Parathyroid adenoma (tissue), 2 donors: ENCODE measurements around the gene SFMBT2.

Experiments used
- H2AFZ ChIP-seq: fragments of 300-600 bp; sonication (generic); one replicate; pipeline ENCODE4 v1.7.0; 2017; ENCODE audit warnings: antibody characterized with exemption, mild to moderate bottlenecking
- H3K27ac ChIP-seq: fragments of 300-600 bp; sonication (generic); one replicate; pipeline ENCODE4 v1.7.0; 2017
- H3K27me3 ChIP-seq: fragments of 300-600 bp; sonication (generic); one replicate; pipeline ENCODE4 v1.7.0; 2017; ENCODE audit warnings: low read length; ENCODE audit not compliant: control insufficient read depth, insufficient read depth
- H3K36me3 ChIP-seq: fragments of 300-600 bp; sonication (generic); one replicate; pipeline ENCODE4 v1.7.0; 2017; ENCODE audit warnings: low read length; ENCODE audit not compliant: control insufficient read depth, insufficient read depth
- H3K4me1 ChIP-seq: fragments of 300-600 bp; sonication (generic); one replicate; pipeline ENCODE4 v1.7.0; 2017; ENCODE audit warnings: control low read depth
- H3K4me2 ChIP-seq: fragments of 300-600 bp; sonication (generic); one replicate; pipeline ENCODE4 v1.7.0; 2017; ENCODE audit warnings: low read length
- H3K4me3 ChIP-seq: fragments of 300-600 bp; sonication (generic); one replicate; pipeline ENCODE4 v1.7.0; 2017; ENCODE audit warnings: low read depth, low read length
- H3K79me2 ChIP-seq: fragments of 300-600 bp; sonication (generic); one replicate; pipeline ENCODE4 v1.7.0; 2017; ENCODE audit warnings: control low read depth
- H3K9ac ChIP-seq: fragments of 300-600 bp; sonication (generic); one replicate; pipeline ENCODE4 v1.7.0; 2017; ENCODE audit warnings: mild to moderate bottlenecking
- H3K9me3 ChIP-seq: fragments of 300-600 bp; sonication (generic); one replicate; pipeline ENCODE4 v1.7.0; 2017; ENCODE audit warnings: low read length; ENCODE audit not compliant: control insufficient read depth
- TF ChIP-seq, protein P1 (sequence below): fragments of 300-600 bp; sonication (generic); IDR thresholded peaks from one replicate; pipeline ENCODE4 v1.7.0; 2017; ENCODE audit warnings: antibody characterized with exemption, mild to moderate bottlenecking
- donor health status: primary hyperparathyroidism.

The SFMBT2 gene

DNA sequence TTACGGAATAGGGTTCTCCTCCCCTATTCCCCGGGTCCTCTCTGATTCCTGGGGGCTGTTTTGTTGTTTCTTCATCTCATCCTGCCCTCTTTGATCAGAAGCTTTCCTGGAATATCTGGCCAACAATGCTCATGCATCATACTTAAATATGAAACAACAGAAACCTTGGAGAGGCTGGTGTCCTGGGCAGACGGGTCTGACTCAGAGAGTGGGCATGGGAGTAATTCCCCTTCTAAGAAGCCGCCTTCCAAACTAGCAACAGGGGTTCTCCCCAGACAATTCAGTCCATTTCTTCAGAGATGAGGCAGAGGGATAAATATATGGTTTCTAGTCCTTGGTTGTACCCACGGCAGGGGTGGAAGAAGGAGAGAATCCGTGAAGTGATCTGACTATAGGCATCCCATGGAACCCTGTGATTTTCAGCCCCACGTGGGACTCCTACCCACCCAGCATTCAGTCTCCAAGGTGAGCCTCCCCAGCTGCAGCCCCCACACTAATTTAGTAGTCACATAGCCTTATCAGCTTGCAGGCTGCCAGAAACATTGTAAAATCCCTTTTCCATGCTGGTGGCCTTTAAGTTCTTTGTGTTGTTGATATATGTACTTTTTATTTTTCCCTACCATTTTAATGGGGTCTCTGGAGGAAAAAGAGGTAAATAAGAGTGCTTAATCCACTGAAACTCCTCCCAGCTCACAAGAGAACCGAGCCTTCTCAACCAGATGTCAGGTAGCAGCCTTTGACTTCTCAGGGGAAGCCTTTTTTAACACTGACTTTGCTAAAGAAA lies 119.2 kb downstream of the SFMBT2 start:
- Histone ChIP-seq H3K79me2 (peaks cover 9% of the 10 kb centered on the region), H3K4me2 (no peak overlapping the region), H3K36me3 (no peaks in the 10 kb centered on the region), H3K27me3 (no peaks in the 10 kb centered on the region), H2AFZ (no peak overlapping the region), H3K27ac (no peak overlapping the region), H3K9me3 (no peaks in the 10 kb centered on the region), H3K4me1 (no peaks in the 10 kb centered on the region), H3K4me3 (no peak overlapping the region), H3K9ac (no peak overlapping the region)
- TF ChIP-seq, protein P1, sequence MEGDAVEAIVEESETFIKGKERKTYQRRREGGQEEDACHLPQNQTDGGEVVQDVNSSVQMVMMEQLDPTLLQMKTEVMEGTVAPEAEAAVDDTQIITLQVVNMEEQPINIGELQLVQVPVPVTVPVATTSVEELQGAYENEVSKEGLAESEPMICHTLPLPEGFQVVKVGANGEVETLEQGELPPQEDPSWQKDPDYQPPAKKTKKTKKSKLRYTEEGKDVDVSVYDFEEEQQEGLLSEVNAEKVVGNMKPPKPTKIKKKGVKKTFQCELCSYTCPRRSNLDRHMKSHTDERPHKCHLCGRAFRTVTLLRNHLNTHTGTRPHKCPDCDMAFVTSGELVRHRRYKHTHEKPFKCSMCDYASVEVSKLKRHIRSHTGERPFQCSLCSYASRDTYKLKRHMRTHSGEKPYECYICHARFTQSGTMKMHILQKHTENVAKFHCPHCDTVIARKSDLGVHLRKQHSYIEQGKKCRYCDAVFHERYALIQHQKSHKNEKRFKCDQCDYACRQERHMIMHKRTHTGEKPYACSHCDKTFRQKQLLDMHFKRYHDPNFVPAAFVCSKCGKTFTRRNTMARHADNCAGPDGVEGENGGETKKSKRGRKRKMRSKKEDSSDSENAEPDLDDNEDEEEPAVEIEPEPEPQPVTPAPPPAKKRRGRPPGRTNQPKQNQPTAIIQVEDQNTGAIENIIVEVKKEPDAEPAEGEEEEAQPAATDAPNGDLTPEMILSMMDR: no peak

- Histone ChIP-seq H3K79me2 (peaks cover 7% of the 10 kb centered on the region), H3K9ac (no peak overlapping the region), H3K4me3 (no peak overlapping the region), H3K4me1 (no peaks in the 10 kb centered on the region), H2AFZ (no peak overlapping the region), H3K36me3 (no peaks in the 10 kb centered on the region), H3K9me3 (no peaks in the 10 kb centered on the region), H3K4me2 (no peak overlapping the region), H3K27me3 (no peaks in the 10 kb centered on the region), H3K27ac (no peak overlapping the region)
- TF ChIP-seq, protein P1: no peak
These were observed 122.7 kb downstream of the SFMBT2 start for GRCh38 chr10:7288060-7288690.

DNA sequence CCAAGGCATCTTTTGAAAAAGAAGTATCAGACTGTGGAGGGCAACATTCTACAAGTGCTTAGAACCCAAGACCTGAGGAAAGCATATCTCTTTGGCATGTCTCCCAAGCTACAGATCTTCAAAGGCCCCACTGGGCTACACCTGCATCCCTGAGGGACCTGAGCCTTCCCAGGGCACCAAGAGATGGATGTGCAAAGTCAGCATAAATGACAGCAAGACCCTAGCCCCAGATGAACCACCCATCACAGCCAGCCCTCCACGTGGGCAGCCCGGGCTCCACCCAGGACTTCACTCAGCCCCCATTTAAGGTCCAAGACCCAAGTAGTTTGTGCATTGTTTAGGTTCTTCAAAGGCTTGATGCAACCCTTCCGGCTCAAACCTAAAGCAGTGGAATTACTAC lies 123.5 kb downstream of the SFMBT2 start:
- no peaks in the 10 kb centered on the region for H3K27me3 ChIP-seq
- no peak overlapping the region for H3K4me3 ChIP-seq
- no peak overlapping the region for H3K4me2 ChIP-seq
- H3K79me2 ChIP-seq: peaks cover 7% of the 10 kb centered on the region
- no peak overlapping the region for H3K9ac ChIP-seq
- H3K4me1 ChIP-seq: no peaks in the 10 kb centered on the region
- H3K36me3 ChIP-seq: no peaks in the 10 kb centered on the region
- TF ChIP-seq, protein P1: no peak
- no peak overlapping the region for H2AFZ ChIP-seq
- no peaks in the 10 kb centered on the region for H3K9me3 ChIP-seq
- no peak overlapping the region for H3K27ac ChIP-seq

- Histone ChIP-seq H3K9me3 (no peaks in the 10 kb centered on the region), H3K27me3 (no peaks in the 10 kb centered on the region), H3K36me3 (no peaks in the 10 kb centered on the region), H2AFZ (no peak overlapping the region), H3K4me1 (no peaks in the 10 kb centered on the region), H3K9ac (no peak overlapping the region), H3K4me2 (no peak overlapping the region), H3K27ac (no peak overlapping the region), H3K79me2 (peaks cover 4% of the 10 kb centered on the region), H3K4me3 (no peak overlapping the region)
- TF ChIP-seq, protein P1: no peak
These were observed 125.1 kb downstream of the SFMBT2 start for GRCh38 chr10:7285522-7286322.
